RWPE2 (cell line): Measurements from ENCODE around the gene C2orf76.
"Not testable (repeated sequence)": the region's sequence is repeated elsewhere in the genome, so short reads cannot be mapped to it uniquely, and the experiment has no call there.

Experiments
- ATAC-seq: fragments of 200-7000 bp; cut with Tn5 transposase; 3 replicates; pipeline ENCODE4 v1.9.1; 2021; ENCODE audit warnings: low read depth
- DNase-seq: peaks from one replicate; pipeline ENCODE4 v3.0.0-alpha.2; 2020; ENCODE audit warnings: low spot score
- H3K27ac ChIP-seq: fragments of 450-650 bp; 2 replicates; pipeline ENCODE4 v1.5.1; 2017; ENCODE audit warnings: mild to moderate bottlenecking; ENCODE audit not compliant: poor library complexity, severe bottlenecking
- H3K27me3 ChIP-seq: fragments of 250-450 bp; sonication (Bioruptor Pico); 2 replicates; pipeline ENCODE4 v1.5.1; 2021; ENCODE audit warnings: mild to moderate bottlenecking, moderate library complexity; ENCODE audit not compliant: insufficient read depth, poor library complexity, severe bottlenecking
- H3K36me3 ChIP-seq: fragments of 250-450 bp; sonication (Bioruptor Pico); 2 replicates; pipeline ENCODE4 v1.5.1; 2020; ENCODE audit warnings: low read depth, mild to moderate bottlenecking, moderate library complexity
- H3K4me1 ChIP-seq: fragments of 250-450 bp; sonication (Bioruptor Pico); 2 replicates; pipeline ENCODE4 v1.5.1; 2021; ENCODE audit warnings: mild to moderate bottlenecking, moderate library complexity; ENCODE audit not compliant: insufficient read depth, poor library complexity, severe bottlenecking
- H3K4me3 ChIP-seq: fragments of 250-450 bp; sonication (Bioruptor Pico); 2 replicates; pipeline ENCODE4 v1.5.1; 2021; ENCODE audit warnings: mild to moderate bottlenecking, moderate library complexity; ENCODE audit not compliant: severe bottlenecking
- H3K9me3 ChIP-seq: fragments of 250-450 bp; sonication (Bioruptor Pico); 2 replicates; pipeline ENCODE4 v1.5.1; 2021; ENCODE audit warnings: mild to moderate bottlenecking, moderate library complexity; ENCODE audit not compliant: severe bottlenecking
- TF ChIP-seq, protein P1 (sequence below): fragments of 450-650 bp; IDR thresholded peaks from one replicate; pipeline ENCODE4 v1.5.1; 2017; ENCODE audit warnings: mild to moderate bottlenecking, moderate library complexity; ENCODE audit not compliant: poor library complexity, severe bottlenecking

The C2orf76 gene

DNA sequence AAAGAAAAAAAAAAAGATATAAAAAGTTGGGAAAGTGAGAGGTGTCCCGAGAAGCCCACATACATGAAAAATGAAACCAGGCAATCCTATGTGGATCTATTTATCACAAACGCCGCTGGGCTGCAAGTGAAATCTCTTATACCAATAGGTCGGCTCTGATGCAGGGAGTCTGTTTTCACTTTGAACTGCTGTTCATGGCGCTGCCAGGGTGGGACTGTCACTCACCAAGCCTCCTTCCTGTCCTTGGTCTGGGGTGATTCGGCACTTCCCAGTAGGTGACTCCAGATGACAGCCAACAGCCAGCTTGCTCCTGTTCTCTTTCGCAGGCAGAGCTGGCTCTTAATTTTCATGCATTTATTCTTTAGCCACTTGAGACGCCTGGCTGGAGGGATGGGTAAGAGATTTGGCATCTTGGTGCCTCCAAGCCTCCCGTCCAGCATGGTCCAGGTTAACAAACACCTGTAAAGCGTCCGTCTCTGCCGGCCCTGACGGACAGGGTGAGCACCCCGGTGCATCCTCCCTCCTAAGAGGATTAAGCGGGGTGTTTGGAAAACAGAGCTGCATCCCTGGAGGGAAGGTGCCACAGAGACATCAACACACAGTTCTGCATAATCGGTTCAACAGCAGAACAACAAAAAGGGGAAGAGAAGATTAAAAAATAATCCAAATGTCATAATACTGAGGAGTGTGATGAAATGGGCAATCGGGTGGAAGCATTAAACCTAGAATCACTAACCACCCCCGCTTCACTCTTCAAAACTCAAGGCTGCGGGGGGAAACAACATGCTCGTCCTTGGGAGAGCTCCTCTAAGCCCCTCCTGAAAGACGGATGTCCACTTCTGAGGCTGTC lies 84.3 kb downstream of the C2orf76 start:
- DNase-seq (no peak), ATAC-seq (no peak)
- H3K27me3 ChIP-seq = no peaks in the 10 kb centered on the region

DNA sequence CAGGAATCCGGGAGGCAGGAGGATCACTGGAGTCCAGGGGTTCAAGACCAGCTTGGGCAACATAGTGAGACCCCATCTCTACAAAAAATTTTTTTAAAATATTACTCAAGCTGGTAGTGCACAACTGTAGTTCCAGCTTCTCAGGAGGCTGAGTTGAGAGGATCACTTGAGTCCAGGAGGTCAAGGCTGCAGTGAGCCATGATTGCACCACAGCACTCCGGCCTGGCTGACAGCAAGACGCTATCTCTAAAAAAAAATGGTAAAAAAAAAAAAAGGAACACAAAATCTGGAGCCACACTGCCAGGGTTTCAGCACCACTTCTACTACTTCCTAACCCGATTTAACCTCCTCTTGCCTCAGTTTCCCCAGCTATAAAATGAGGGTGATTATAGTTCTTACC lies 86.0 kb downstream of the C2orf76 start:
- H3K27me3 ChIP-seq = no peaks in the 10 kb centered on the region
- TF ChIP-seq, protein P1, sequence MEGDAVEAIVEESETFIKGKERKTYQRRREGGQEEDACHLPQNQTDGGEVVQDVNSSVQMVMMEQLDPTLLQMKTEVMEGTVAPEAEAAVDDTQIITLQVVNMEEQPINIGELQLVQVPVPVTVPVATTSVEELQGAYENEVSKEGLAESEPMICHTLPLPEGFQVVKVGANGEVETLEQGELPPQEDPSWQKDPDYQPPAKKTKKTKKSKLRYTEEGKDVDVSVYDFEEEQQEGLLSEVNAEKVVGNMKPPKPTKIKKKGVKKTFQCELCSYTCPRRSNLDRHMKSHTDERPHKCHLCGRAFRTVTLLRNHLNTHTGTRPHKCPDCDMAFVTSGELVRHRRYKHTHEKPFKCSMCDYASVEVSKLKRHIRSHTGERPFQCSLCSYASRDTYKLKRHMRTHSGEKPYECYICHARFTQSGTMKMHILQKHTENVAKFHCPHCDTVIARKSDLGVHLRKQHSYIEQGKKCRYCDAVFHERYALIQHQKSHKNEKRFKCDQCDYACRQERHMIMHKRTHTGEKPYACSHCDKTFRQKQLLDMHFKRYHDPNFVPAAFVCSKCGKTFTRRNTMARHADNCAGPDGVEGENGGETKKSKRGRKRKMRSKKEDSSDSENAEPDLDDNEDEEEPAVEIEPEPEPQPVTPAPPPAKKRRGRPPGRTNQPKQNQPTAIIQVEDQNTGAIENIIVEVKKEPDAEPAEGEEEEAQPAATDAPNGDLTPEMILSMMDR = no peak
- H3K9me3 ChIP-seq = no peaks in the 10 kb centered on the region
- ATAC-seq (no peak), DNase-seq (no peak)
- H3K4me1 ChIP-seq = peaks cover 5% of the 10 kb centered on the region
- H3K36me3 ChIP-seq = no peaks in the 10 kb centered on the region
- no peak overlapping the region for H3K27ac ChIP-seq
- H3K4me3 ChIP-seq = no peak overlapping the region

More for the DNA sequence above, 84.3 kb downstream of the C2orf76 start:
- H3K36me3 ChIP-seq = no peaks in the 10 kb centered on the region
- H3K9me3 ChIP-seq = no peaks in the 10 kb centered on the region
- TF ChIP-seq, protein P1 = no peak
- no peak overlapping the region for H3K27ac ChIP-seq
- no peak overlapping the region for H3K4me3 ChIP-seq
- peaks cover 5% of the 10 kb centered on the region for H3K4me1 ChIP-seq

DNA sequence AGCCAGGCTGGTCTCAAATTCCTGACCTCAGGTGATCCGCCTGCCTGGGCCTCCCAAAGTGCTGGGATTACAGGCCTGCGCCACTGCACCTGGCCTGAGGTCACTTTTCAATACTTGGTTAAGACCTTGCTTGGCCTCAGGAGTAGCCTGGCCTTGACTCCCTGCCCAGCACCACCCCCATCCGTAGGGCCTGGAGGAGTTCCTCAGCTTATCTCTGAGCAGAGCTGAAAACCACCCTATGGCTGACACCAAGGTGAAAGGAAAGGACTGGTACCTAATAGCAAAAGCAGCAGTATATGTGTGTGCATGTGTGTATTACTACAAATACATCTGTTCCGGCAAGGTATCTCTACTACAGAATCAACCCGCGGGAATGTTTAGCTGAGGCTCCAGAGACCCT lies 87.0 kb downstream of the C2orf76 start:
- H3K9me3 ChIP-seq = no peaks in the 10 kb centered on the region
- no peak overlapping the region for H3K27ac ChIP-seq
- H3K27me3 ChIP-seq = no peaks in the 10 kb centered on the region
- no peak for ATAC-seq
- no peaks in the 10 kb centered on the region for H3K36me3 ChIP-seq
- TF ChIP-seq, protein P1 = no peak
- no peak overlapping the region for H3K4me3 ChIP-seq
- H3K4me1 ChIP-seq = peaks cover 5% of the 10 kb centered on the region
- no peak for DNase-seq

DNA sequence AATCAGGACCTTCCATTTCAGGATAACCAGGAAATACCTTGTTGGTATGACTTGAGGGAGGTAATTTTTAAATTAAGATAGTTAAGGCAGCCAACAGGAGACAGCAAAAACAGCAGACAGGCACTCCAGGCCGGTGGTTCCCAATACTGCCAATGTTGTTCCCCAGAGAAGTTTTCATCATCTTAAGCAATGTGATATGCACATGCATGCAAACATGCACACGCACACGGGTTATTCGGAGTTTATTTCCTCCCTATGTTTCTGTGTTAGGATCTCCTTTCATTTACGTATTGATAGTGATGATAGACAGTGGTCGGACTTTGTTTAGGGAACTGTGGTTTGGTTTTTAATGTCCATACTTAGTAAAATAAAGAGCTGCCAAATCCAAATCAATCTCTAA lies 87.7 kb downstream of the C2orf76 start:
- Histone ChIP-seq H3K4me1 (peaks cover under 1% of the 10 kb centered on the region), H3K9me3 (no peaks in the 10 kb centered on the region)
- ATAC-seq = no peak

DNA sequence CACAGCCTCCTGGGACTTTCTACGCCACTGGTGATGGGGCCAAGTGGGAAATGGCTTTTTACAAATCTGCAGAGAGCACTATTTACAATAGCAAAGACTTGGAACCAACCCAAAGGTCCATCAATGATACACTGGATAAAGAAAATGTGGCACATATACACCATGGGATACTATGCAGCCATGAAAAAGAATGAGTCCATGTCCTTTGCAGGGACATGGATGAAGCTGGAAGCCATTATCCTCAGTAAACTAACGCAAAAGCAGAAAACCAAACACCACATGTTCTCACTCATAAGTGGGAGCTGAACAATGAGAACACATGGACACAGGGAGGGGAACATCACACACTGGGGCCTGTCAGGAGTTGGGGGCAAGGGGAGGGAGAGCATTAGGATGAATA lies 88.2 kb downstream of the C2orf76 start:
- H3K4me3 ChIP-seq, H3K9me3 ChIP-seq: not testable (repeated sequence)

More for the DNA sequence above, 87.7 kb downstream of the C2orf76 start:
- no peak for DNase-seq
- H3K27me3 ChIP-seq = no peaks in the 10 kb centered on the region
- no peak overlapping the region for H3K27ac ChIP-seq
- H3K36me3 ChIP-seq = no peaks in the 10 kb centered on the region
- TF ChIP-seq, protein P1 = no peak
- no peak overlapping the region for H3K4me3 ChIP-seq

More for the DNA sequence above, 88.2 kb downstream of the C2orf76 start:
- not testable (repeated sequence) for ATAC-seq, H3K27me3 ChIP-seq, DNase-seq, H3K4me1 ChIP-seq, H3K27ac ChIP-seq, H3K36me3 ChIP-seq
